MCF 10A (cell line): ENCODE measurements around the gene ATRN. TPM values are rescaled to one million over a fixed set of nuclear protein-coding genes. Genes with fewer than 3 reads are reported as not detected.

Source experiments
- BruUV-seq: library from RNA; stranded (reverse); fragments of 400-500 nt; replicated peaks from 2 replicates; lab custom pipeline; 2021; lab: Mats Ljungman, UMichigan
- CTCF ChIA-PET: fragments of 300-600 bp; sonication (Branson Sonifier 250); formaldehyde crosslinking; extraction: SDS; loops from one replicate; lab custom pipeline; 2021; ENCODE audit warnings: antibody characterized with exemption, inconsistent platforms; lab: Yijun Ruan, JAX
- POLR2A ChIA-PET: fragments of 300-600, 350-650 bp; sonication (Branson Sonifier 250); formaldehyde crosslinking; extraction: SDS; loops from one replicate; lab custom pipeline; 2020; ENCODE audit warnings: antibody characterized with exemption, inconsistent platforms; lab: Yijun Ruan, JAX
- DNase-seq: peaks from one replicate; pipeline ENCODE4 v3.0.0-alpha.2; 2018; ENCODE audit not compliant: unreplicated experiment
- H3K27ac Mint-ChIP-seq: one replicate; pipeline ENCODE4 v1.8.0; 2022; ENCODE audit warnings: mild to moderate bottlenecking, low read depth, mixed read lengths; ENCODE audit not compliant: unreplicated experiment
- H3K27me3 Mint-ChIP-seq: one replicate; pipeline ENCODE4 v1.8.0; 2022; ENCODE audit warnings: mixed read lengths; ENCODE audit not compliant: insufficient read depth, unreplicated experiment
- H3K36me3 Mint-ChIP-seq: one replicate; pipeline ENCODE4 v1.8.0; 2022; ENCODE audit warnings: mild to moderate bottlenecking, moderate library complexity, mixed read lengths; ENCODE audit not compliant: insufficient read depth, unreplicated experiment
- H3K4me1 Mint-ChIP-seq: one replicate; pipeline ENCODE4 v1.8.0; 2022; ENCODE audit warnings: mixed read lengths; ENCODE audit not compliant: insufficient read depth, unreplicated experiment
- H3K4me3 Mint-ChIP-seq: one replicate; pipeline ENCODE4 v1.8.0; 2022; ENCODE audit warnings: mild to moderate bottlenecking, moderate library complexity, mixed read lengths; ENCODE audit not compliant: unreplicated experiment
- H3K9me3 Mint-ChIP-seq: one replicate; pipeline ENCODE4 v1.8.0; 2022; ENCODE audit warnings: mixed read lengths; ENCODE audit not compliant: unreplicated experiment
- CTCF ChIP-seq: fragments of 200-600 bp; IDR thresholded peaks from one replicate; pipeline ENCODE4 v1.8.0; 2022; ENCODE audit warnings: antibody characterized with exemption, mild to moderate bottlenecking; ENCODE audit not compliant: unreplicated experiment
- intact Hi-C: fragments of 100-400 bp; cut with micrococcal nuclease; formaldehyde crosslinking; loops from 2 replicates; pipeline ENCODE4 v1.14.1; 2022
- total RNA-seq: library from RNA; stranded (reverse); gene quantifications from 2 replicates; pipeline ENCODE4 v1.2.3, GENCODE V29; 2022

The ATRN gene
- total RNA-seq, 1 experiment from 2014 or later: 29.7 TPM

- CTCF ChIA-PET: interaction anchor here (0.6 to 1.4 kb wide), 4 partner anchors 21 to 56 kb away, joined by 3 to 4 read pairs (median 4); no protein-coding TSS in a partner anchor
These were observed 183.7 kb downstream of the ATRN start for GRCh38 chr20:3654326-3655130.

GRCh38 chr20:3655131-3655405, 184.2 kb downstream of the ATRN start:
- no TSS peak for BruUV-seq
- Mint-ChIP-seq H3K27me3 (peaks cover 18% of the 10 kb centered on the region), H3K9me3 (no peaks in the 10 kb centered on the region), H3K36me3 (peaks cover 5% of the 10 kb centered on the region), H3K27ac (no peak overlapping the region), H3K4me1 (peaks cover 6% of the 10 kb centered on the region), H3K4me3 (no peak overlapping the region)
- intact Hi-C loops: no loop called here
- ChIA-PET POLR2A (no interaction called here), CTCF (interaction anchor here (1.3 to 1.4 kb wide), 2 partner anchors 21 to 55 kb away, joined by 3 to 4 read pairs; no protein-coding TSS in a partner anchor)
- DNase-seq: no peak
- TF ChIP-seq CTCF: no peak

More at GRCh38 chr20:3654326-3655130, 183.7 kb downstream of the ATRN start:
- intact Hi-C loops: no loop called here
- peaks cover 6% of the 10 kb centered on the region for H3K4me1 Mint-ChIP-seq
- no peaks in the 10 kb centered on the region for H3K9me3 Mint-ChIP-seq
- no peak overlapping the region for H3K27ac Mint-ChIP-seq
- POLR2A ChIA-PET: no interaction called here
- no peak for TF ChIP-seq CTCF
- H3K4me3 Mint-ChIP-seq: no peak overlapping the region
- H3K36me3 Mint-ChIP-seq: peaks cover 11% of the 10 kb centered on the region
- H3K27me3 Mint-ChIP-seq: peaks cover 13% of the 10 kb centered on the region
- DNase-seq: no peak
- no TSS peak for BruUV-seq

GRCh38 chr20:3658019-3658715, 187.3 kb downstream of the ATRN start:
- Mint-ChIP-seq H3K9me3 (no peaks in the 10 kb centered on the region), H3K4me3 (no peak overlapping the region), H3K27ac (no peak overlapping the region), H3K27me3 (peaks cover 41% of the 10 kb centered on the region), H3K36me3 (peaks cover 5% of the 10 kb centered on the region), H3K4me1 (peaks cover 6% of the 10 kb centered on the region)
- BruUV-seq: no TSS peak
- TF ChIP-seq CTCF: no peak
- ChIA-PET POLR2A (interaction anchor here (0.7 to 1.2 kb wide), 3 partner anchors 12 to 44 kb away, joined by 3 to 4 read pairs (median 3); no protein-coding TSS in a partner anchor), CTCF (interaction anchor here (2.5 kb wide), 1 partner anchor 18 kb away, joined by 15 read pairs; no protein-coding TSS in a partner anchor)
- intact Hi-C loops: no loop called here
- DNase-seq: no peak
